HepG2 (cell line): Measurements from ENCODE around the gene PEAK3. TPM values are rescaled to one million over a fixed set of nuclear protein-coding genes. Genes with fewer than 3 reads are reported as not detected.

Experiments
- ATAC-seq: fragments of 200-7000 bp; cut with Tn5 transposase; 3 replicates; pipeline ENCODE4 v1.9.1; 2020; ENCODE audit warnings: mild to moderate bottlenecking, moderate library complexity
- BruUV-seq: library from RNA; stranded (reverse); fragments of 400-500 nt; replicated peaks from 2 replicates; lab custom pipeline; 2021; lab: Mats Ljungman, UMichigan
- CTCF ChIA-PET: fragments of 300-600 bp; formaldehyde crosslinking; extraction: SDS; loops from one replicate; lab custom pipeline; 2021; ENCODE audit warnings: low total read pairs, inconsistent platforms, low intra/inter-chr PET ratio; lab: Yijun Ruan, JAX
- POLR2A ChIA-PET: fragments of 350-600 bp; sonication (Branson Sonifier 250); formaldehyde crosslinking; loops from one replicate; lab custom pipeline; 2020; ENCODE audit warnings: antibody characterized with exemption, inconsistent platforms; lab: Yijun Ruan, JAX
- DNase-seq: peaks from one replicate; pipeline ENCODE4 v3.0.0-alpha.2; 2015; ENCODE audit warnings: low spot score
- FAIRE-seq: peaks from 3 replicates; lab custom pipeline; 2011; peaks lifted over from hg19 to GRCh38; lab: Jason Lieb, UNC
- H2AFZ ChIP-seq: one replicate; pipeline ENCODE4 v1.6.1; 2011; ENCODE audit warnings: low read length, inconsistent platforms
- H3K27ac ChIP-seq: fragments of 300-600 bp; 3 replicates; pipeline ENCODE4 v1.8.0; 2011; ENCODE audit warnings: mixed run types, mild to moderate bottlenecking, mixed read lengths, low read length, inconsistent platforms; ENCODE audit not compliant: insufficient read depth; ENCODE audit errors: extremely low read length
- H3K27me3 ChIP-seq, 2 experiments: fragments of 200-600 bp in 1 of 2; 2 replicates in 1 of 2; 3 replicates in 1 of 2; pipeline versions ENCODE4 v1.6.0 to v1.8.0; 2011; ENCODE audit warnings: low read length in 2 of 2, mild to moderate bottlenecking in 2 of 2, moderate library complexity in 2 of 2, inconsistent platforms in 1 of 2; ENCODE audit not compliant: insufficient read depth in 2 of 2, control insufficient read depth in 1 of 2
- H3K36me3 ChIP-seq, 2 experiments: fragments of 200-600 bp in 1 of 2; replicated peaks in 1 of 2; 2 replicates in 1 of 2; 3 replicates in 1 of 2; pipeline versions ENCODE4 v1.5.1 to v1.8.0; 2011; ENCODE audit warnings: low read length in 2 of 2, inconsistent platforms in 1 of 2; ENCODE audit not compliant: insufficient read depth in 2 of 2, control insufficient read depth in 1 of 2
- H3K4me1 ChIP-seq: 2 replicates; pipeline ENCODE4 v1.5.1; 2012; ENCODE audit warnings: low read length, inconsistent platforms; ENCODE audit not compliant: insufficient read depth
- H3K4me2 ChIP-seq: 2 replicates; pipeline ENCODE4 v1.6.0; 2011; ENCODE audit warnings: low read depth, low read length, inconsistent platforms
- H3K4me3 ChIP-seq, 3 experiments: fragments of 200-600 bp in 1 of 3; sonication (generic), shearing (Covaris generic) in 1 of 3; replicated peaks in 1 of 3; 2 replicates each; pipeline ENCODE4 v1.5.1; 2011 to 2016; ENCODE audit warnings: low read length in 3 of 3, inconsistent platforms in 2 of 3, low read depth in 2 of 3, mild to moderate bottlenecking in 2 of 3, control low read depth in 1 of 3, mixed read lengths in 1 of 3; ENCODE audit not compliant: insufficient read depth in 1 of 3
- H3K79me2 ChIP-seq: one replicate; pipeline ENCODE4 v1.6.1; 2011; ENCODE audit warnings: low read length, inconsistent platforms; ENCODE audit not compliant: insufficient read depth
- H3K9ac ChIP-seq: 2 replicates; pipeline ENCODE4 v1.6.0; 2011; ENCODE audit warnings: mild to moderate bottlenecking, low read depth, low read length, inconsistent platforms; ENCODE audit not compliant: insufficient read depth
- H3K9me3 ChIP-seq: 2 replicates; pipeline ENCODE4 v1.5.1; 2012; ENCODE audit warnings: mild to moderate bottlenecking, low read length
- H4K20me1 ChIP-seq: 2 replicates; pipeline ENCODE4 v1.6.0; 2011; ENCODE audit warnings: inconsistent platforms, mild to moderate bottlenecking, low read length, moderate library complexity; ENCODE audit not compliant: insufficient read depth
- ATM ChIP-seq: fragments of 450-650 bp; IDR thresholded peaks from 2 replicates; pipeline ENCODE4 v1.7.1; 2017; ENCODE audit warnings: mild to moderate bottlenecking, borderline replicate concordance
- CCAR2 ChIP-seq: fragments of 200-400 bp; formaldehyde crosslinking; optimal IDR thresholded peaks from 2 replicates; pipeline ENCODE3; 2018; ENCODE audit warnings: low read depth, mild to moderate bottlenecking, low read length, moderate library complexity
- HBP1 ChIP-seq: IDR thresholded peaks from 2 replicates; pipeline ENCODE4 v1.6.1; 2016; ENCODE audit warnings: low read depth, control low read depth
- MXD4 ChIP-seq: IDR thresholded peaks from 2 replicates; pipeline ENCODE4 v1.6.1; 2016; ENCODE audit warnings: mild to moderate bottlenecking, missing biosample characterization, missing genetic modification reagents
- NCOA2 ChIP-seq: sonication (generic); formaldehyde crosslinking; IDR thresholded peaks from 2 replicates; pipeline ENCODE4 v1.8.0; 2022; ENCODE audit warnings: inconsistent platforms
- POLR2G ChIP-seq: fragments of 200-400 bp; formaldehyde crosslinking; IDR thresholded peaks from 2 replicates; pipeline ENCODE4 v1.6.1; 2018; ENCODE audit warnings: mild to moderate bottlenecking, low read depth, low read length, moderate library complexity
- SMC3 ChIP-seq: IDR thresholded peaks from 2 replicates; pipeline ENCODE4 v1.6.1; 2011; ENCODE audit warnings: low read length, improper control_type of control experiment
- SMYD3 ChIP-seq: sonication (generic); formaldehyde crosslinking; IDR thresholded peaks from 2 replicates; pipeline ENCODE4 v1.8.1; 2023; ENCODE audit warnings: mild to moderate bottlenecking, missing genetic modification reagents
- ZNF124 ChIP-seq: sonication (generic); formaldehyde crosslinking; IDR thresholded peaks from 2 replicates; pipeline ENCODE4 v1.4.0; 2020; ENCODE audit warnings: missing genetic modification reagents
- WGBS: methylation state at CpG from one replicate; pipeline ENCODE4 v1.1.6; 2017; ENCODE audit warnings: low lambda C conversion rate; 5-methylcytosine and 5-hydroxymethylcytosine counted together
- in situ Hi-C: cut with HindIII; loops from 2 replicates; pipeline ENCODE4 v1.10.0; 2017; ENCODE audit warnings: low pct_unique_long_range_greater_than_20kb; ENCODE audit not compliant: extremely low pct_ligation_motif_present
- intact Hi-C: fragments of 100-400 bp; cut with micrococcal nuclease; formaldehyde crosslinking; loops from one replicate; pipeline ENCODE4 v1.10.0; 2022; ENCODE audit not compliant: unreplicated experiment
- polyA plus RNA-seq, 8 experiments: library from polyadenylated mRNA; depleted of rRNA in 3 of 8; stranded (reverse) in 7 of 8; unstranded in 1 of 8; fragments of >200 nt; fragmentation: Illumina TruSeq in 4 of 8; extraction: Trizol in 4 of 8; gene quantifications; 2 replicates each; pipeline versions ENCODE4 v1.2.1 to v1.2.3, GENCODE V29; 2011 to 2016; ENCODE audit warnings: low read depth in 4 of 8, missing spikeins in 1 of 8, mixed read lengths in 1 of 8; ENCODE audit not compliant: insufficient read depth in 1 of 8
- total RNA-seq, 5 experiments: library from RNA; depleted of rRNA; stranded (reverse); fragments of >200 nt; fragmentation: Illumina TruSeq; extraction: Trizol; gene quantifications; 2 replicates each; pipeline ENCODE4 v1.2.3, GENCODE V29; 2016; ENCODE audit warnings: low read depth in 1 of 5
- TF ChIP-seq, protein P1 (sequence below): sonication (generic); formaldehyde crosslinking; IDR thresholded peaks from 2 replicates; pipeline ENCODE4 v1.4.0; 2020; ENCODE audit warnings: missing genetic modification reagents
- TF ChIP-seq, protein P2 (sequence below): sonication (generic); formaldehyde crosslinking; IDR thresholded peaks from 2 replicates; pipeline ENCODE4 v1.5.1; 2020; ENCODE audit warnings: mild to moderate bottlenecking, missing genetic modification reagents
- TF ChIP-seq, protein P3 (sequence below): sonication (generic); formaldehyde crosslinking; IDR thresholded peaks from 2 replicates; pipeline ENCODE4 v1.4.0; 2020; ENCODE audit warnings: mild to moderate bottlenecking, missing genetic modification reagents, borderline replicate concordance

Gene PEAK3
- total and polyA plus RNA-seq, 2 of the 13 experiments (the other 11 are each of a cell fraction or from before 2014, with no cell fraction given): not detected

DNA sequence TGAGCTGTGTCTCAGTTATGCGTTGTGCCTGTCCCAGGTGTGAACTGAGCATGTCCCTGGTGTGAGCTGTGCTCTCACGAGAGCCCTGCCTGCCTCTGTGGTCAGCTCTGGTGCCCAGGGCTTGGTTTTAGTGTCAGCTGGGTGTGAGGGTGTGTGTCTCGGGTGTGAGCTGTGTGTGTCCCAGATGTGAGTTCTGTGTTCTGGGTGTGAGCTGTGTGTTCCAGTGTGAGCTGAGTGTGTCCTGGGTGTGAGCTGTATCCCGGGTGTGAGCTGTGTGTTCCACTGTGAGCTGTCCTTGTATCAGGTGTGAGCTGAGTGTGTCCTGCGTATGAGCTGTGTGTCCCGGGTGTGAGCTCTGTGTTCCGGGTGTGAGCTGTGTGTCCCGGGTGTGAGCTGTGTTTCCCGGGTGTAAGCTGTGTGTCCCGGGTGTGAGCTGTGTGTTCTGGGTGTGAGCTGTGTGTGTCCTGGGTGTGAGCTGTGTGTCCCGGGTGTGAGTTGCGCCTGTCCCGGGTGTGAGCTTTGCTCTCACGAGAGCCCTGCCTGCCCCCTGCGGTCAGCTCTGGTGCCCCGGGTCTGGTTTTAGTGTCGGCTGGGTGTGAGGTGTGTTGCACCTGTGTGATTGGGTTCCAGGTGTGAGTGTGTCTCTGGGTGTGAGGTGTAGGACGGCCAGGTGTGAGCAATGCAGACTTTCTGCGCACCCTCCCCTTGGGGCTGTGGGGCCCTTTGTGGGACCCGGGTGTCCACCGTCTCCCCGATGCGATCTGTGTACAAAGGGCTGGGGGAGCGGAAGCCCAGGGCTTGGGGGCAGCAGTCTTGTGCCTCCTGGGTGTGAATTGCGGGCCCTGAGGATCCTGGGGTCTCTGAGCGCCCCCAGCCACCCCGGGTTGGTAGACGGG lies 7.1 kb upstream of the PEAK3 start:
- intact Hi-C loops: no loop called here
- 0 out of 2 replicates have a peak overlapping the region, but pooled peaks have one; percentile 18 for H3K9ac ChIP-seq
- no TSS peak for BruUV-seq
- peaks cover 30 to 83% of the 10 kb centered on the region in 2 experiments for H3K27me3 ChIP-seq
- H3K4me1 ChIP-seq: peaks cover 46% of the 10 kb centered on the region
- H4K20me1 ChIP-seq: no peaks in the 10 kb centered on the region; the same call in 1 of the 2 replicates
- CTCF ChIA-PET: no interaction called here
- FAIRE-seq (no peak), ATAC-seq (peak; percentile 19; the same call in 2 of the 3 replicates), DNase-seq (no peak)
- H3K27ac ChIP-seq: no peak overlapping the region
- in situ Hi-C loops: no loop called here
- peak overlapping the region in 1 of 3 experiments; percentile 53; a peak in 2 of 6 replicates for H3K4me3 ChIP-seq
- 27% methylated on average over 5 of the region's 28 CpGs for WGBS
- no peaks in the 10 kb centered on the region for H3K9me3 ChIP-seq
- H2AFZ ChIP-seq: no peak overlapping the region
- no peaks in the 10 kb centered on the region for H3K79me2 ChIP-seq
- POLR2A ChIA-PET: interaction anchor here (0.9 kb wide), 1 partner anchor 54 kb away, joined by 5 read pairs; no protein-coding TSS in a partner anchor
- no peaks in the 10 kb centered on the region for H3K36me3 ChIP-seq
- H3K4me2 ChIP-seq: peak overlapping the region; percentile 68
- TF ChIP-seq, protein P1, sequence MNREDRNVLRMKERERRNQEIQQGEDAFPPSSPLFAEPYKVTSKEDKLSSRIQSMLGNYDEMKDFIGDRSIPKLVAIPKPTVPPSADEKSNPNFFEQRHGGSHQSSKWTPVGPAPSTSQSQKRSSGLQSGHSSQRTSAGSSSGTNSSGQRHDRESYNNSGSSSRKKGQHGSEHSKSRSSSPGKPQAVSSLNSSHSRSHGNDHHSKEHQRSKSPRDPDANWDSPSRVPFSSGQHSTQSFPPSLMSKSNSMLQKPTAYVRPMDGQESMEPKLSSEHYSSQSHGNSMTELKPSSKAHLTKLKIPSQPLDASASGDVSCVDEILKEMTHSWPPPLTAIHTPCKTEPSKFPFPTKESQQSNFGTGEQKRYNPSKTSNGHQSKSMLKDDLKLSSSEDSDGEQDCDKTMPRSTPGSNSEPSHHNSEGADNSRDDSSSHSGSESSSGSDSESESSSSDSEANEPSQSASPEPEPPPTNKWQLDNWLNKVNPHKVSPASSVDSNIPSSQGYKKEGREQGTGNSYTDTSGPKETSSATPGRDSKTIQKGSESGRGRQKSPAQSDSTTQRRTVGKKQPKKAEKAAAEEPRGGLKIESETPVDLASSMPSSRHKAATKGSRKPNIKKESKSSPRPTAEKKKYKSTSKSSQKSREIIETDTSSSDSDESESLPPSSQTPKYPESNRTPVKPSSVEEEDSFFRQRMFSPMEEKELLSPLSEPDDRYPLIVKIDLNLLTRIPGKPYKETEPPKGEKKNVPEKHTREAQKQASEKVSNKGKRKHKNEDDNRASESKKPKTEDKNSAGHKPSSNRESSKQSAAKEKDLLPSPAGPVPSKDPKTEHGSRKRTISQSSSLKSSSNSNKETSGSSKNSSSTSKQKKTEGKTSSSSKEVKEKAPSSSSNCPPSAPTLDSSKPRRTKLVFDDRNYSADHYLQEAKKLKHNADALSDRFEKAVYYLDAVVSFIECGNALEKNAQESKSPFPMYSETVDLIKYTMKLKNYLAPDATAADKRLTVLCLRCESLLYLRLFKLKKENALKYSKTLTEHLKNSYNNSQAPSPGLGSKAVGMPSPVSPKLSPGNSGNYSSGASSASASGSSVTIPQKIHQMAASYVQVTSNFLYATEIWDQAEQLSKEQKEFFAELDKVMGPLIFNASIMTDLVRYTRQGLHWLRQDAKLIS (CRISPR knock-in tag): no peak
- no peak for TF ChIP-seq CCAR2
- TF ChIP-seq SMC3: no peak
- no peak for TF ChIP-seq POLR2G
- TF ChIP-seq HBP1 (CRISPR knock-in tag): no peak
- no peak for TF ChIP-seq NCOA2
- TF ChIP-seq ZNF124: no peak
- TF ChIP-seq ATM: no peak
- TF ChIP-seq, protein P2, sequence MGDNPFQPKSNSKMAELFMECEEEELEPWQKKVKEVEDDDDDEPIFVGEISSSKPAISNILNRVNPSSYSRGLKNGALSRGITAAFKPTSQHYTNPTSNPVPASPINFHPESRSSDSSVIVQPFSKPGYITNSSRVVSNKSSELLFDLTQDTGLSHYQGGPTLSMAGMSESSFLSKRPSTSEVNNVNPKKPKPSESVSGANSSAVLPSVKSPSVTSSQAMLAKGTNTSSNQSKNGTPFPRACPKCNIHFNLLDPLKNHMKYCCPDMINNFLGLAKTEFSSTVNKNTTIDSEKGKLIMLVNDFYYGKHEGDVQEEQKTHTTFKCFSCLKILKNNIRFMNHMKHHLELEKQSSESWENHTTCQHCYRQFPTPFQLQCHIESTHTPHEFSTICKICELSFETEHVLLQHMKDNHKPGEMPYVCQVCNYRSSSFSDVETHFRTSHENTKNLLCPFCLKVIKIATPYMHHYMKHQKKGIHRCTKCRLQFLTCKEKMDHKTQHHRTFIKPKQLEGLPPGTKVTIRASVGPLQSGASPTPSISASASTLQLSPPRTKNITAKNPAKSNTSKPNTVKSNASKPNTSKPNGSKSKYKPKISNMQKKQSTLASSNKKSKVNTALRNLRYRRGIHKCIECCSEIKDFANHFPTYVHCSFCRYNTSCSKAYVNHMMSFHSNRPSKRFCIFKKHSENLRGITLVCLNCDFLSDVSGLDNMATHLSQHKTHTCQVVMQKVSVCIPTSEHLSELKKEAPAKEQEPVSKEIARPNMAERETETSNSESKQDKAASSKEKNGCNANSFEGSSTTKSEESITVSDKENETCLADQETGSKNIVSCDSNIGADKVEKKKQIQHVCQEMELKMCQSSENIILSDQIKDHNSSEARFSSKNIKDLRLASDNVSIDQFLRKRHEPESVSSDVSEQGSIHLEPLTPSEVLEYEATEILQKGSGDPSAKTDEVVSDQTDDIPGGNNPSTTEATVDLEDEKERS (CRISPR knock-in tag): 0 out of 2 replicates have a peak, but pooled peaks have one; percentile 14
- TF ChIP-seq, protein P3, sequence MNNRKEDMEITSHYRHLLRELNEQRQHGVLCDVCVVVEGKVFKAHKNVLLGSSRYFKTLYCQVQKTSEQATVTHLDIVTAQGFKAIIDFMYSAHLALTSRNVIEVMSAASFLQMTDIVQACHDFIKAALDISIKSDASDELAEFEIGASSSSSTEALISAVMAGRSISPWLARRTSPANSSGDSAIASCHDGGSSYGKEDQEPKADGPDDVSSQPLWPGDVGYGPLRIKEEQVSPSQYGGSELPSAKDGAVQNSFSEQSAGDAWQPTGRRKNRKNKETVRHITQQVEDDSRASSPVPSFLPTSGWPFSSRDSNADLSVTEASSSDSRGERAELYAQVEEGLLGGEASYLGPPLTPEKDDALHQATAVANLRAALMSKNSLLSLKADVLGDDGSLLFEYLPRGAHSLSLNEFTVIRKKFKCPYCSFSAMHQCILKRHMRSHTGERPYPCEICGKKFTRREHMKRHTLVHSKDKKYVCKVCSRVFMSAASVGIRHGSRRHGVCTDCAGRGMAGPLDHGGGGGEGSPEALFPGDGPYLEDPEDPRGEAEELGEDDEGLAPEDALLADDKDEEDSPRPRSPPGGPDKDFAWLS (CRISPR knock-in tag): no peak
- no peak for TF ChIP-seq MXD4 (CRISPR knock-in tag)
- no peak for TF ChIP-seq SMYD3 (CRISPR knock-in tag)
